GM18909 (cell line): ENCODE data around the gene RAD21L1.

Experiments
- ATAC-seq: cut with Tn5 transposase; IDR thresholded peaks from one replicate; pipeline ENCODE4 v1.9.1; 2021; ENCODE audit warnings: mild to moderate bottlenecking; ENCODE audit not compliant: unreplicated experiment, poor library complexity

The RAD21L1 gene

GRCh38 chr20:1267809-1268374 lies 42.0 kb downstream of the RAD21L1 start:
- ATAC-seq = no peak

GRCh38 chr20:1269235-1269634 lies 43.4 kb downstream of the RAD21L1 start:
- ATAC-seq = no peak

- no peak for ATAC-seq
Observed at GRCh38 chr20:1269850-1270249, 44.0 kb downstream of the RAD21L1 start.

- no peak for ATAC-seq
Observed at GRCh38 chr20:1272368-1273100, 46.7 kb downstream of the RAD21L1 start.

GRCh38 chr20:1273366-1273765 lies 47.5 kb downstream of the RAD21L1 start:
- ATAC-seq = no peak

GRCh38 chr20:1274485-1275311 lies 48.9 kb downstream of the RAD21L1 start:
- ATAC-seq = no peak

GRCh38 chr20:1275919-1276318 lies 50.1 kb downstream of the RAD21L1 start:
- no peak for ATAC-seq

GRCh38 chr20:1277529-1278322 lies 51.9 kb downstream of the RAD21L1 start:
- ATAC-seq = no peak

GRCh38 chr20:1278993-1279392 lies 53.1 kb downstream of the RAD21L1 start:
- ATAC-seq = no peak

- ATAC-seq = no peak
Observed at GRCh38 chr20:1280195-1281102, 54.6 kb downstream of the RAD21L1 start.

- ATAC-seq = no peak
Observed at GRCh38 chr20:1281279-1282057, 55.6 kb downstream of the RAD21L1 start.

GRCh38 chr20:1282966-1283365 lies 57.1 kb downstream of the RAD21L1 start:
- no peak for ATAC-seq

- ATAC-seq = no peak
Observed at GRCh38 chr20:1283522-1284510, 58.0 kb downstream of the RAD21L1 start.

- ATAC-seq = no peak
Observed at GRCh38 chr20:1286267-1287024, 60.6 kb downstream of the RAD21L1 start.

GRCh38 chr20:1287306-1287705 lies 61.5 kb downstream of the RAD21L1 start:
- ATAC-seq = no peak

GRCh38 chr20:1287787-1288569 lies 62.1 kb downstream of the RAD21L1 start:
- ATAC-seq = no peak
